Activated T-cell treated with anti-CD3 and anti-CD28 coated beads, Interleukin-2, amount 50 U/mL, for 72 hours (primary cell): ENCODE results near the gene SYN1. TPM values are rescaled to one million over a fixed set of nuclear protein-coding genes. Genes with fewer than 3 reads are reported as not detected.

Experiments
- ATAC-seq, 2 donors: fragments of 150-1000 bp; cut with Tn5 transposase; replicated peaks in 1 of 2; 2 replicates each; pipeline ENCODE4 v1.10.0; 2021; ENCODE audit warnings: moderate library complexity in 2 of 2, mild to moderate bottlenecking in 1 of 2
- DNase-seq, 2 donors: peaks; one replicate each; pipeline ENCODE4 v3.0.0; 2021 to 2022; ENCODE audit warnings: mixed read lengths in 1 of 2
- H3K27ac Mint-ChIP-seq: one replicate; pipeline ENCODE4 v1.8.0; 2022; ENCODE audit warnings: mild to moderate bottlenecking, moderate library complexity, mixed read lengths
- H3K27me3 Mint-ChIP-seq: one replicate; pipeline ENCODE4 v1.8.0; 2022; ENCODE audit warnings: low read depth, mixed read lengths
- H3K36me3 Mint-ChIP-seq, 2 donors: one replicate each; pipeline ENCODE4 v1.8.0; 2022; ENCODE audit warnings: mixed read lengths in 2 of 2, mild to moderate bottlenecking in 1 of 2; ENCODE audit not compliant: insufficient read depth in 2 of 2
- H3K4me1 Mint-ChIP-seq: one replicate; pipeline ENCODE4 v1.8.0; 2022; ENCODE audit warnings: low read depth, mixed read lengths
- H3K4me3 Mint-ChIP-seq, 2 donors: one replicate each; pipeline ENCODE4 v1.8.0; 2022; ENCODE audit warnings: mild to moderate bottlenecking in 2 of 2, mixed read lengths in 2 of 2, moderate library complexity in 2 of 2
- H3K9me3 Mint-ChIP-seq, 2 donors: one replicate each; pipeline ENCODE4 v1.8.0; 2022; ENCODE audit warnings: mixed read lengths in 2 of 2
- total RNA-seq, 2 donors: library from RNA; stranded (reverse); gene quantifications; one replicate each; pipeline ENCODE4 v1.2.3, GENCODE V29; 2022

The SYN1 gene
- total RNA-seq, 2 donors from 2014 or later: 0.67 to 2.0 TPM

GRCh38 chrX:47585273-47585672, 34.4 kb downstream of the SYN1 start:
- peaks cover 25% of the 10 kb centered on the region for H3K4me1 Mint-ChIP-seq
- DNase-seq (no peak), ATAC-seq (no peak)
- no peak overlapping the region for H3K4me3 Mint-ChIP-seq
- H3K27me3 Mint-ChIP-seq: no peaks in the 10 kb centered on the region
- no peaks in the 10 kb centered on the region for H3K36me3 Mint-ChIP-seq
- H3K9me3 Mint-ChIP-seq: no peaks in the 10 kb centered on the region
- no peak overlapping the region for H3K27ac Mint-ChIP-seq

- H3K36me3 Mint-ChIP-seq: no peaks in the 10 kb centered on the region
- H3K4me1 Mint-ChIP-seq: peaks cover 29% of the 10 kb centered on the region
- no peaks in the 10 kb centered on the region for H3K27me3 Mint-ChIP-seq
- ATAC-seq (no peak), DNase-seq (no peak)
- no peak overlapping the region for H3K27ac Mint-ChIP-seq
- no peak overlapping the region for H3K4me3 Mint-ChIP-seq
- no peaks in the 10 kb centered on the region for H3K9me3 Mint-ChIP-seq
Measured at GRCh38 chrX:47584714-47585113, 34.9 kb downstream of the SYN1 start.

GRCh38 chrX:47583240-47583861, 36.3 kb downstream of the SYN1 start:
- Mint-ChIP-seq H3K36me3 (no peaks in the 10 kb centered on the region), H3K9me3 (no peaks in the 10 kb centered on the region), H3K27ac (peak overlapping the region; percentile 53), H3K4me3 (peak overlapping the region; percentile 57 to 88), H3K4me1 (peaks cover 41% of the 10 kb centered on the region), H3K27me3 (peaks cover 3% of the 10 kb centered on the region)
- ATAC-seq (no peak), DNase-seq (no peak)

DNA sequence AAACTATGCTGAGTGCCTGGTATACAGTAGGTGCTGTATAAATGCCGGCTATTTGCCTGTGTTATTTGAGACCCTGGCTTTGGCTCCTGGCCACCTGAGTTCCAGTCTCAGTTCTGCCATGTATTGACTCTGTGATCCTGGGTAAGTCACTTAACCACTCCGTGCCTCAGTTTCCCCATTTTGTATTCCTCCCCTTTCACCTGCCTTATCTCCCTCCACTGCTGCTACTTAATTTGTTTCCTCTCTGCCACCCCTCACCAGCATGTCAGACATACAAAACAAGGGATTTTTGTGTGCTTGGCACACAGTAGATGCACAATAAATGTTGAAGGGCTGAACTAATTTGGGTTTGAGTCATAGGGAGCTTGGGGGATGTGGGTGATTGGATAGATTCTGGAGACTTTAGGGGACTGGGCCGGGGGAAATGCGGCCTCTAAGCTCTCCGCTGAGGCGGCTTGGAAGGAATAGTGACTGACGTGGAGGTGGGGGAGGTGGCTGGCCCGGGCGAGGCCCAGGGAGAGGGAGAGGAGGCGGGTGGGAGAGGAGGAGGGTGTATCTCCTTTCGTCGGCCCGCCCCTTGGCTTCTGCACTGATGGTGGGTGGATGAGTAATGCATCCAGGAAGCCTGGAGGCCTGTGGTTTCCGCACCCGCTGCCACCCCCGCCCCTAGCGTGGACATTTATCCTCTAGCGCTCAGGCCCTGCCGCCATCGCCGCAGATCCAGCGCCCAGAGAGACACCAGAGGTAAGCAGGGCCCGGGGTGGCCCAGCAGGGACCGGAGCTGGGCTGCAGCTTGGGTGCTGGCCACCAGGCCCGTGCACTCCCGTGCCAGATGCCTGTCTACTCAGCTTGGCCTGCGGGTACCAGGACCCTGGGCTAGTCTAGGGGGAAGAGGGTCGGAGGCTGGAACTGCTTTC, 37.7 kb downstream of the SYN1 start, which contains the start of gene TIMP1:
TIMP1 (plus strand) TSS at position 706 of the 917 bp plus-strand sequence. CDS start 980 bp downstream, outside the sequence.
- DNase-seq (peak; percentile 82 to 88), ATAC-seq (peak; percentile 84 to 86)
- no peaks in the 10 kb centered on the region for H3K9me3 Mint-ChIP-seq
- peak within 1 kb of the TSS; percentile 72 to 88 for H3K4me3 Mint-ChIP-seq
- H3K27me3 Mint-ChIP-seq: peaks cover 10% of the 10 kb centered on the region
- peaks cover 46% of the 10 kb centered on the region for H3K4me1 Mint-ChIP-seq
- H3K36me3 Mint-ChIP-seq: no peaks in the 10 kb centered on the region
- H3K27ac Mint-ChIP-seq: peak within 1 kb of the TSS; percentile 50

DNA sequence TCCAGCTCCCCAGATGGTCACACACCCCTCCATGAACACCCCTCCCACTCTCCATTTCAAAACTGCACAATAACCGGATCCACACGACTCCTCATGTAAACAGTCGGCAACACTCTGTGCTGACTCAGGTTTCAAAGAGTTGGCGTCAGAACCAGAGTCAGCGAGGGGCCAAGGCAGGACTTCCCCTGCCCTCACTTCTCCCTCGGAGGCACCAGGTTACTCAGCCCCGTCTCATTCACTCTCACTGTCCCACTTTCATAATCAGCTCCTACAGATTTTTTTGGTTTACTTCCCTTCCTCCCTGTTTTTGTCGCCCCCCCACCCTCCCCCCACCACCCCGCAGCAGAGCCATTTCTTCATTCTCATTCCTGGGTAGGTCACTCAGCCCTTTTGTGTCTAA, 40.1 kb downstream of the SYN1 start:
- H3K4me3 Mint-ChIP-seq: peak overlapping the region; percentile 66 to 67
- DNase-seq (peak; percentile 61 to 67), ATAC-seq (peak; percentile 70 to 83)
- peaks cover 23% of the 10 kb centered on the region for H3K27me3 Mint-ChIP-seq
- H3K27ac Mint-ChIP-seq: no peak overlapping the region
- peaks cover 46% of the 10 kb centered on the region for H3K4me1 Mint-ChIP-seq
- no peaks in the 10 kb centered on the region for H3K36me3 Mint-ChIP-seq
- no peaks in the 10 kb centered on the region for H3K9me3 Mint-ChIP-seq

DNA sequence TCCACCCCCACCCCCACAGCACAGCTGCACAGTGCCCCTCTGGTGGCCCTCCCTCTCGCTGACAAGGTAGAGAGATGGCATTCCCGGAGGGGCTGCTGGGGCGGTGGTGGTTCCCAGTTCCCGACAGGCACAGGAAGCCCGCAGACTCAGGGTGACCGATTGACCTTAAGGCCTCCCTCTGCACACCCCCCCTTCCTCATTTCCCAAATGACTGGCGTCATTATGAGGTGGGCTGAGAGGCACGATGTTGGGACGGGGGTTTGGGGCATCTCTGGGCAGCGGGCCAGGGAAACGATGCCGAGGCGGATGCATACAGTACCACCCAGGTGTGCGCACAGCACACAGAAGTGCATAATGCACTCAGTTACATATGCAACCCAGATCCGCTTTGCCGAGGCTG, 41.0 kb downstream of the SYN1 start:
- Mint-ChIP-seq H3K36me3 (no peaks in the 10 kb centered on the region), H3K4me1 (peaks cover 43% of the 10 kb centered on the region), H3K9me3 (no peaks in the 10 kb centered on the region), H3K27me3 (peaks cover 24% of the 10 kb centered on the region), H3K4me3 (peak overlapping the region in 1 of 2 donors; percentile 66), H3K27ac (no peak overlapping the region)
- DNase-seq (no peak), ATAC-seq (no peak)

GRCh38 chrX:47577901-47578300, 41.8 kb downstream of the SYN1 start:
- no peak for DNase-seq
- ATAC-seq: no peak
- peaks cover 45% of the 10 kb centered on the region for H3K4me1 Mint-ChIP-seq
- H3K4me3 Mint-ChIP-seq: no peak overlapping the region
- peaks cover 31% of the 10 kb centered on the region for H3K27me3 Mint-ChIP-seq
- no peaks in the 10 kb centered on the region for H3K9me3 Mint-ChIP-seq
- H3K36me3 Mint-ChIP-seq: no peaks in the 10 kb centered on the region
- no peak overlapping the region for H3K27ac Mint-ChIP-seq

- H3K36me3 Mint-ChIP-seq: no peaks in the 10 kb centered on the region
- H3K27me3 Mint-ChIP-seq: peaks cover 31% of the 10 kb centered on the region
- ATAC-seq (no peak), DNase-seq (no peak)
- no peak overlapping the region for H3K27ac Mint-ChIP-seq
- H3K4me1 Mint-ChIP-seq: peaks cover 44% of the 10 kb centered on the region
- H3K4me3 Mint-ChIP-seq: no peak overlapping the region
- no peaks in the 10 kb centered on the region for H3K9me3 Mint-ChIP-seq
Measured at GRCh38 chrX:47577424-47577823, 42.2 kb downstream of the SYN1 start.

- Mint-ChIP-seq H3K27me3 (peaks cover 31% of the 10 kb centered on the region), H3K36me3 (peaks cover 0 to 2% of the 10 kb centered on the region in 2 donors), H3K27ac (peak overlapping the region; percentile 48), H3K4me3 (no peak overlapping the region), H3K4me1 (peaks cover 32% of the 10 kb centered on the region), H3K9me3 (no peaks in the 10 kb centered on the region)
- no peak for DNase-seq
- no peak for ATAC-seq
Measured at GRCh38 chrX:47576021-47576898, 43.4 kb downstream of the SYN1 start.

DNA sequence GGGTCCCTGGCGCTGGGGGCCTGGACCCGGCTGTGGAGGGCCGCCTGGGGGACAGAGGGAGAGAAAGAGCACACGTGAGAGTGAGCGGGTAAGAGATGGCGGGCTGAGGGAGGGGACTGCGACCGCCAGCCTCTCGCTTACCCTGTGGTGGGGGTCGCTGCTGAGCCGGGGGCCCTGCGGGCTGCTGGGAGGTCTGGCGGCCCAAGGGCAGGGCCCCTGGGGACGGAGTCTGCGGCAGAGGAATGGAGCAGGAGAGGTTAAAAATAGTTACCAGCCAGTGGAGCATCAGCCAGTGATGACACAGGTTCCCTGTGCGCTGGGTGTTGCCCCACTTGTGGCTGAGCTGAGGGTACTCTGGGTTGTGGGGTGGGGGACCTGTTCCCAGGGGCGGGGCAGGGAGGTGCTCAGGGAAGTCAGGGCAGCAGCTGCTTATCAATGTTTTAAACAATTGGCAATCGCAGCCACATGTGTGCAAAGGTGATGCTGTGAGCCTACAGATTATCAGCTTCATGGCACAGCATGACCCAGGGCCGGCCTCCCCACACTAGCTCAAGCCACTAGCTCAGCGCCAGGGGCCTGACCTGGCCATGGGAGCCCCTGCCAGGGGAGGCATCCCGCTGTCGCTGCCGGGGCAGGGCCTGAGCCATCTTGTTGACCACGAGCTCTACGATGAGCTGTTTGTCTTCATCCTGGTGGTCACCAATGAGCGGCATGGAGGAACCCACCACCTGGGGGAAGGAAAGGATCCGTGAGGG, 44.9 kb downstream of the SYN1 start:
- ATAC-seq: no peak
- DNase-seq: no peak
- Mint-ChIP-seq H3K4me3 (peak overlapping the region in 1 of 2 donors; percentile 22), H3K27me3 (peaks cover 31% of the 10 kb centered on the region), H3K9me3 (no peaks in the 10 kb centered on the region), H3K36me3 (peaks cover 4 to 9% of the 10 kb centered on the region in 2 donors), H3K27ac (no peak overlapping the region), H3K4me1 (peaks cover 26% of the 10 kb centered on the region)

DNA sequence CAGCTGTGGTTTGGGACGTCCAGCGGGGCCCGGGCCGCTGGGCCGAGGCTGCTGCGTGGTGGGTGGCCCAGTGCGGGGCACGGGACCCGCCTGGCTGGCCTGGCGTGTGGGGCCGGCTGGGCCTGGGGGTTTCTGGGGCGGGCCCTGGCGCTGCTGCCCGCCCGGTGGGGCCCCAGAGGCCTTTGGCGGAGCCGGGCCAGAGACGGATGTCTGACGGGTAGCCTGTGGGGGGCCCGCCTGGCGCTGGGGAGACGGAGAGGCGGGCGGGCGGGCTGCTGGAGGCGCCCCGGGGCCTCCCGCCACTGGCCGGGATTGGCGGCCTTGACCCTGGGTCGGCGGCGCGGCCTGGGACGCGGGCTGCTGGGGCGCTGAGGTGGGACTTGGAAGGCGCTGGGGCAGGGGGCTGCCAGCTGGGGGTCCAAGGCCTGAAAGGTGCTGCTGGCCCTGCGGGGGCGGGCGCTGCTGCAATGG, 45.5 kb downstream of the SYN1 start:
- no peak overlapping the region for H3K4me3 Mint-ChIP-seq
- H3K27ac Mint-ChIP-seq: no peak overlapping the region
- H3K27me3 Mint-ChIP-seq: peaks cover 31% of the 10 kb centered on the region
- no peak for DNase-seq
- peaks cover 7 to 12% of the 10 kb centered on the region in 2 donors for H3K36me3 Mint-ChIP-seq
- no peak for ATAC-seq
- no peaks in the 10 kb centered on the region for H3K9me3 Mint-ChIP-seq
- peaks cover 19% of the 10 kb centered on the region for H3K4me1 Mint-ChIP-seq
